Measurements from ENCODE around the gene HYCC1.

The HYCC1 gene

GRCh38 chr7:23012186-23012585 lies 1.7 kb downstream of the HYCC1 start:
- Histone ChIP-seq H3K4me3 (ENCODE audit: low read depth in 1 of 2, low read length in 1 of 2) (peak overlapping the region in 1 of 2 experiments; percentile 79), H3K36me3 (no peaks in the 10 kb centered on the region), H3K27ac (no peak overlapping the region), H3K27me3 (peaks cover 9% of the 10 kb centered on the region), H3K9me3 (no peaks in the 10 kb centered on the region), H3K4me1 (ENCODE audit: control insufficient read depth in 1 of 2, insufficient read depth in 1 of 2, low read depth in 1 of 2, low read length in 1 of 2) (peaks cover 20 to 32% of the 10 kb centered on the region in 2 experiments)
- no peak for TF ChIP-seq CTCF (IDR thresholded peaks at IDR 0.05)

DNA sequence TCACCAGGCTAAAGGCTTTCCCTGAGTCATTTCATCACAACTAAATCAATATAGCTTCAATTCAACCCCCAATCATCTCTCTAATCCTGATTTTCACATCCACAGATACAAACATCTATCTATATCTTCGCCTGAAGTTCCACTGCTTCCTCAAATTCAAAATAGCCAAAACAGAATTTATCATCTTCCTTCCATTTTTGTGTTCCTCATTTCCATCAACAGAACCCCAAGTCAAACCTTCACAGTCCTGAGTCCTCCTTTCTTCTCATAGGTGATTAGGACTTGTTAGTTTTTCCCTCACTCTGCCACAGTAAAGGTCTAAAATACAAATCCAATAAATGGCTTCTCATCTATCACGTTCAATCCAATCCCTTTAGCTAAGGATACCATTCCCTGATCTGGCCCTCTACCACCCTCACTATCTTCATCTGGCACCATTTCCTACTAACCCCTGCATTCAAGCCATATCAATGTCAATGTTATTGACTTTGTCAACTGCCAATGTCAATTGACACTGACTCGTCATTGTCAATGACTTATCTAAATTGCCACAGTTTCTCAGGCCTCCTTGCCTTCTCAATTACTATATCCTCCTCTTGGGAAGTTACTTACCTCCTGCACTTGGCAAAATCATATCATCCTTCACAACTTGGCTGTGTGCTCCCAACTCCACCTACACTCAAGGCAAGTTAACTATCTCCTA lies 2.6 kb downstream of the HYCC1 start:
- H3K4me3 ChIP-seq (ENCODE audit: low read depth in 1 of 2, low read length in 1 of 2) = no peak overlapping the region
- no peaks in the 10 kb centered on the region for H3K36me3 ChIP-seq
- no peaks in the 10 kb centered on the region for H3K9me3 ChIP-seq
- no peak for TF ChIP-seq CTCF (IDR thresholded peaks at IDR 0.05)
- H3K27me3 ChIP-seq = peaks cover 9% of the 10 kb centered on the region
- peaks cover 16 to 28% of the 10 kb centered on the region in 2 experiments for H3K4me1 ChIP-seq (ENCODE audit: control insufficient read depth in 1 of 2, insufficient read depth in 1 of 2, low read depth in 1 of 2, low read length in 1 of 2)
- peak overlapping the region; percentile 28 for H3K27ac ChIP-seq

DNA sequence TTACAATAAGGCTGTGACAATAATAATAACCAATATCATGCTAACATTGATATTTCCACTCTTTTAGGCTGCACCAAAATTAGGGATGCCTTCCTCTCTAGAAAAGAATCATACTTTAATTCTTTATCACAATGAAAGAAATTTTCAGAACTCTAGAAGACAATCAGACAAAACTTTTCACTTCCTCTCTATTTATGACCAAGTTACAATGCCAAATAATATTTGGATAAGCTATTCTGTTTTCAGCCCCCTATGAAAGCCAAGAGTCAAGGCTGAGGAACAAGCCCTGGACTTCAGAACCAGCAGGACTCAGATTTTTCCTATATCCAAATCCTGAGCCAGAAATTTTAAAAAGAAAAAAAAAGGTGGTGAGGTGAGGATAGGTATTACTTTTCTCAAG lies 4.6 kb downstream of the HYCC1 start:
- no peaks in the 10 kb centered on the region for H3K36me3 ChIP-seq
- peaks cover 12 to 25% of the 10 kb centered on the region in 2 experiments for H3K4me1 ChIP-seq (ENCODE audit: control insufficient read depth in 1 of 2, insufficient read depth in 1 of 2, low read depth in 1 of 2, low read length in 1 of 2)
- TF ChIP-seq CTCF (IDR thresholded peaks at IDR 0.05) = no peak
- H3K4me3 ChIP-seq (ENCODE audit: low read depth in 1 of 2, low read length in 1 of 2) = no peak overlapping the region
- H3K27ac ChIP-seq = no peak overlapping the region
- no peaks in the 10 kb centered on the region for H3K9me3 ChIP-seq
- H3K27me3 ChIP-seq = peaks cover 9% of the 10 kb centered on the region

DNA sequence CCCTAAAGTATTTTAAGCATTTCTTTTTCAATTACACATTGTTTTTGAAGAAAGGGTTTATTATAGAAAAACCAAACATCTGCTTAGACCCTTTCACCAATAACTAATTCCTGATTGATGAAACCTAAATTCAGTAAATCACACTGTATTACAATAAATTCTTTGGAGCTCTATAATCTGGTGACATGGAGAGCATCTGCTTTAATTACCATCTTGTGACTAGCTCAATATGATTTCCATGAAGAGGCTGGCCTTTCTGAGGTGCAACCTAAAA lies 9.7 kb downstream of the HYCC1 start:
- TF ChIP-seq CTCF (IDR thresholded peaks at IDR 0.05) = no peak
- H3K9me3 ChIP-seq = no peaks in the 10 kb centered on the region
- no peaks in the 10 kb centered on the region for H3K27me3 ChIP-seq
- H3K4me3 ChIP-seq (ENCODE audit: low read depth in 1 of 2, low read length in 1 of 2) = no peak overlapping the region
- no peaks in the 10 kb centered on the region for H3K36me3 ChIP-seq
- no peaks in the 10 kb centered on the region for H3K4me1 ChIP-seq (ENCODE audit: control insufficient read depth in 1 of 2, insufficient read depth in 1 of 2, low read depth in 1 of 2, low read length in 1 of 2)
- no peak overlapping the region for H3K27ac ChIP-seq

DNA sequence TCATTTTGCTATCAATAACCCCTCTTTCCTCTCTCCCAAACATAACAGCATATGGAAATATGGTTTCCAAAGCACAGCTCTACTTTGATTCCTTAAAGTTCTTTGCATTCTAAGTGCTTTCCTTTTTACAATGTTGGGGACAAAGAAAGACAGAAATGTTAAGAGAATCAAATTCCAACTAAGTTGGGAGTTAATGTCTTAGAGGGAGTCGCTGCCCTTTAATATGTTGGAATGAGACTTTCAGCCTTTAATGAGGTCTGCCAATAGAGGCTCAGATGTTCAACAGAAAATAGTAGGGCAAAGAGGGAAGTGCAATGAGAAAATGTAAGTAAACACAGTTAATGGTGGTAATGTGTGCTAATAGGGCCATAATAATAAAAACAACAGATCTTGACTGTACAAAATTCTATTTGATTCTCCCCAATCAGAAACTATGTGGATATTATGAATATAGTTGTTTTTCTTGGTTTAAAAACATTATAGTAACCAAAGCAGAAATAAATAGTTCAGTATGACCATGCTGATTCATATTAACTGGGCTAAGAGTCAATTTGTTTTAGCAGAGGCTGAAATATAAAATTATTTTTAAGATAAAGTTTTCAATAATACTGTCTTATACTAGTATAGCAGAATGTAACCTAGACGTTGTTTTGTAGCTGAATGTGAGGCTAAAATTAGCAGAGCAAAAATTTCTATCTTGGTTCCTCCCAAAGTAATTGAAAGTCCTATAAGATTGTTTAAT lies 10.3 kb downstream of the HYCC1 start:
- Histone ChIP-seq H3K27me3 (no peaks in the 10 kb centered on the region), H3K9me3 (no peaks in the 10 kb centered on the region), H3K36me3 (no peaks in the 10 kb centered on the region), H3K4me1 (ENCODE audit: control insufficient read depth in 1 of 2, insufficient read depth in 1 of 2, low read depth in 1 of 2, low read length in 1 of 2) (no peaks in the 10 kb centered on the region), H3K27ac (no peak overlapping the region), H3K4me3 (ENCODE audit: low read depth in 1 of 2, low read length in 1 of 2) (no peak overlapping the region)
- TF ChIP-seq CTCF (IDR thresholded peaks at IDR 0.05) = no peak

Data from neutrophil (primary cell).